HG03460 (cell line): ENCODE data around the gene SERPINE1.
A peak's percentile ranks its signal among the peaks of the same experiment; 100 is the strongest.

Source experiments
- ATAC-seq: cut with Tn5 transposase; IDR thresholded peaks from one replicate; pipeline ENCODE4 v1.9.1; 2021; ENCODE audit not compliant: unreplicated experiment

The SERPINE1 gene

DNA sequence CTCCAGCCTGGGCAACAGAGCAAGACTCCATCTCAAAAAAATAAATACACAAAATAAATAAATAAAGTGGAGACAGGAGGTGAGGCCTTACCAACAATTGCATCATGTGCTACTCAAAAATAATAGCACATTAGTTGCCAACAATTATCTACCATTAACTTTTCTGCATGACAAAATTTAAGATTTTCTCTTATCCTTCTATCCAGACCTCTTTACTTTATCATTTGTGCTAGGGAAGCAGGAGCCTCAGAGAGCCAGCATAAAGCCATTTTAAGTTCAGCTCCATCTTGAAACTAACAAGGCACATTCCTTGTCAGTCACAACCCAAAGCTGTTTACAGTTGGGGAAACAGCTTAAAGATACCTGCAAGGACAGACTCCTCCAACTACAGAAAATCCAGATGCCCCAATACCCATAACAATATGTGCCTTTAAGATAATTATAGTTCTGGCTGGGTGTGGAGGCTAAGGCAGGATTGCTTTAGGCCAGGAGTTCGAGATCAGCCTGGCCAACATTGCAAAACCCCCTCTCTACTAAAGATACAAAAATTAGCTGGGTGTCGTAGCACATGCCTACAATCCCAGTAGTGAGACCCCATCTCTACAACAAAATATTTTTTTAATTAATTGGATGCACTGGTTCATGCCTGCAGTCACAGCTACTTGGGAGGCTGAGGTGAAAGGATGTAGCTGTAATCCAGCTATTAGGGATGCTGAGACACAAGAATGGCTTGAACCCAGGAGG, 25.2 kb downstream of the SERPINE1 start:
- ATAC-seq, result no peak

DNA sequence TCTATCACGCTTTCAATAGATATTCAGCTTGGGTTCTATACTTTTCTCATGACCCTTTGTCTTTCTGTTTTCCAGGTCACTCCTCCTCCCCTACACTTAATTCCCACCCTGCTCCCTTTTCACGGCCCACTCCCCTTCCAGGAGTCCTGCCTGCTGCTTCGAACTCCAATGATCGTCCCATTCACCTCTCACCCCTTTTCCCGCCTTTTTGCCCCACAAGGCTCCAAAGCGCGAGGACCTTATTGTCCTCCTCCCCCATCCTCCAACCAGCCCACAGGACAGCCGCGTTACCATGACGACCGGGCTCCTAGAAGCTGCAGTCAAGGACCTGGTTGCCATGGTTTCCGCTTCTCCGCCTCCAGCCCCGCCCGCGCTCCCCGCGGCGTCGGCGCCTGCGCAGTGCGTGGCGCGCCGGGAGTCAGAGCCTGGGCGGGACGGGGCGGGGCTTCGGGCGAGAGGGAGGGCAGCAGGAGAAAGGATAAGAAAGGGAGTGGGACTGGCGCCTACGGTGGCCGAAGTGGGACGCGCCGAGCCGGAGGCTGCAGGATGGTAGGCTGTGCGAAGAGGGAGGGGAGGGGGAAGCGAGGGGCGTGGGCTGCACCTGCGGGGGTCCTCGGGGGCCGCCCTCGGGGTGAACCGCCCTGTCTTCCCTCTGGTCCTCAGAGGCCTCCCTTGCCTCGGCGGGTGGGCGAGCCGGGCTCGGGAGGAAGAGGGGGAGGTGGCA, 27.2 kb downstream of the SERPINE1 start, which contains the start of gene AP1S1:
Gene AP1S1, plus strand, starts transcription at position 508 of the 724 bp plus-strand sequence. Its CDS starts 39 bp downstream, at position 547.
- ATAC-seq, result peak; percentile 68

DNA sequence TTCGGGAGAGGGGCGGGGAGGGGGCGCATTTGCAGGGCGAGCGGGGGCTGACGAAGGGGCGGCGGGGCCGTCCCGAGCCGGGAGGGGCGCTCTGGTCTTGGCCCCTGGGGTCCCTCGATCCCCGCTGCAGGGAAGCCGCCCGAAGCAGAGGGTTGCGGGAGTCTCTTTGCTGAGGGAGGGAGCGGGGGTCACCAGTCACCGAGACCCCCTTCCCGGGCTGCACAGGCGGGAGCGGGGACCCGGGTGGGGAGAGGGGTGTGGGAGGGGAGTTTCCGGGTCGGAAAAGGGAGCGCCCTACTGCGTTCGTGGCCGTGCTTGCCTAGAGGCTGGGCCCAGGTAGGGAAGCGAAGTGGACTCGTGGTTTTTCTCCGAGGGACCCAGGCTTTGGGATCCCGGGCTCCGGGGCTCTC, 27.8 kb downstream of the SERPINE1 start:
- ATAC-seq, result peak; percentile 11

DNA sequence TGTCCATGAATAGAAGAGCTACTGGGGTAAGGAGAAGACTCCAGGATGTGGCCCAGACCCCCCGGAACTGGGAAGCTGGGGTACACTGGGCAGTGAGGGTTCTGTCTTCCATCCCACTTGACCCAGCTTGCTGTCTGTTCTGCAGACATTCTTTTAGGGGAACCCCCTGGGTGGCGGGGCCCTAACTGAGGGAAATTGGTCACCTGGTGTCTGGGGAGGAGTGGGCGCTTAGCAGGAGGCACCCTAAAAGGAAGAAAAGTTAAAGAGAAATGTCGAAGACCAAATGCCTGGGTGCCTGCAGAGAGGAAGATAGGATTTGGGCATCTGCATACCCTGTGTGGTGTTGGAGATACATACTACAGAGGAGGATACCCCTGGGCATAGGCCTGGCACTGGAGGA, 28.4 kb downstream of the SERPINE1 start:
- no peak for ATAC-seq

DNA sequence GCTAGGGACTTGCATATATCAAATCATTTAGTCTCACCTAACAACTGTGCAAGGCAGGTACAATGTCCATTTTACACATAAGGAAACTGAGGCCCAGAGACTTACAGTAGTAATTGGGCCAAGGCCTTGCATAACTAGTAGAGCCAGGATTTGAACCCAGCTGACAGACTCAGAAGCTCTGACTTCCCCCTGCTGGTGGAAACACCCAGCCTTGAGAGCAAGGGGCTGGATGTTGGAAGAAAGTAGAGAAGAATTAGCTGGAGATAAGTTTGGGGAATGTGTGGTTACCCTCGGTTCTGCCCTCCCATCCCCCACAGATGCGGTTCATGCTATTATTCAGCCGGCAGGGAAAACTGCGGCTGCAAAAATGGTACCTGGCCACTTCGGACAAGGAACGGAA, 29.4 kb downstream of the SERPINE1 start:
- no peak for ATAC-seq

DNA sequence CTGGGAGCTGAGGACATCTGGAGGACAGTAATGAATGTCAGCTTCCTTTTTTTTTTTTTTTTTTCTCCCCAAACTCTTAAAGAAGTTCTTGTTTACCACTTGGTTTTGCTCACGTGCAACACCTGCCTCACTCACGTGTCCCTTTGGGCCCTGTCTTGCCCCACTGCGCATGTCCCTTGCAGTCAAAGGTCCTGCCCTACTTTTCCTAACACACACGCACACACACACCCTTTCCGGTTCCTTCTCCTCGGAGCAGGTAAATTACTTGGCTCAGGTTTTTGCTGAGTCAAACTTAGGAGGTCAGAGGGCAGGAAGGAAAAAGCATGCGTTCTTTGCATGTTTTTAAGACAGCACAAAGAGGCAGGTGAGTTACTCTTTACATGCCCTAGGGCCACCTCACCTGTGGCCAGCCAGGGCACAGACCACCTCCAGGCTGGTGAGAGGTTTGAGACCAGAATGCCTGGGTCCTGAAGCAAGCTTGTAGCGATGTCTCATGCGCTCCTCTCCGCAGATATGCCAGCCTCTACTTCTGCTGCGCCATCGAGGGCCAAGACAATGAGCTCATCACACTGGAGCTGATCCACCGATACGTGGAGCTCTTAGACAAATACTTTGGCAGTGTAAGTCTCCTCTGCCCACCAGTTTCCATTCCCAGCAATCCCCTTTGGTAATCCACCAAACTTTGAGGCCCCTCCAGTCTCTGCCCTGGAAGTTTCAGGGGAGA, 30.1 kb downstream of the SERPINE1 start:
- no peak for ATAC-seq

DNA sequence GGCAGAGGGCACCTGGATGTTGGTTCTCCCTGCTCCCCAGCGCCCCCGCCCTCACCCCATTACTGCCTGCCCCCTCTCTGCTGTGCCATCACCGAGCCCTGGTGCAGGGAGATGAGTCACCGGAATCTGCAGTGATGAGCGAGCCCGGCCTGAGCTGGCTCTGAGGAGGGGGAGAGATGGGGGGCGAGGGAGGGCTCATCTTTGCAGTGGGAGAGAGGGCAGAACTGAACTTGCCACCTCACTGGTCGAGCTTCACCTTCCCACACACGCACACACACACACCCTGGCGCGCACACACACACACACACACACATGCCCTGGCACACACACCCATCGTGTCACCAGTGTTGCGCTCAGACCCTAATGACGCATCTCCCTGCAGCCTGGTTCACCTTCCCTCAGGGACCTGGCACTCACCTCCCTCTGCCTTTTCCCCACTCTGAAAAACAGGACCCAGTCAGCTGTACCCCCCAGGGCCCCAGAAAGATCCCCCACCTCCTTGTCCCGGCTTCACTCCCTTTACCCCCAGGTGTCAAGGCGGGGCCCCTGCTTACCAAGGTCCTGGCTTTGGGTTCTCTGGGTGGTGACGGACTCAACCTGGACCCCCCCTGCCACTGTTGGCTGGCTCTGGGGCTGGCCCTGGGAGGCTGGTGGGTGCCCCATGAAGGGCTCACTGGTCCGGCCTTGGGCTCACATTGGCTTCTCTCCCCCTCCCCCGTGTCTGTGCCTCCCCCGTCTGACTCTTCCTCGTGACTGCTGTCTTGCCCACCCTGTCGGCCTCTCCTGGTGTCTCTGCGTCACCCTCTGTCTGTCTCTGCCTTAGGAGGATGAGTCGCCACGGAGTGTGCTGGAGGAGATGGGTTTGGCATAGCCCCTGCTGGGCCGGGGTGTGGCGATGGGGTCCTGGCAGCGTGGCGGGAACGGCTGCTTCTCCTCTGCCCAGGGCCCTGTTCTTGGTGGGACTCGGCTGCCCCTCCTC, 33.1 kb downstream of the SERPINE1 start:
- no peak for ATAC-seq

DNA sequence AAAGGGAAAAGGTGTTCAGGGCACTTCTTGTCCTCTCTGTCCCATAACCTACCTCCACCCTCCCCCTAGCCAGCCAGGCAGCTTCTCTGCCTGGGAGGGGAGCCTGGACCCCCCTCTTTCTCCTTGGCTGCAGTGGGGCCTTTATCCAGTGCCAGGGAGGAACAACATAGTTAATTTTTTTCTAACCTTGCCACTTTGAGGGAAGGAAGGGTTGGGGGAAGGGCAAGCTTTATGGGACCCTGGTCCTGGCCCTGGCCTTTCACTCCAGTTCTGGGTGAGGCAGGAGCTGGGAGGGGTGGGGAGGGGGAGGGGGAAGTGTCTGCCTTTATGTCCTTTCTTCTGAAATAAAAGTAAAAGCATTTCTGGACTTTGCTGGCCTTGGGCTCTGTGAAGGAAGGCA, 34.0 kb downstream of the SERPINE1 start:
- ATAC-seq, result no peak

DNA sequence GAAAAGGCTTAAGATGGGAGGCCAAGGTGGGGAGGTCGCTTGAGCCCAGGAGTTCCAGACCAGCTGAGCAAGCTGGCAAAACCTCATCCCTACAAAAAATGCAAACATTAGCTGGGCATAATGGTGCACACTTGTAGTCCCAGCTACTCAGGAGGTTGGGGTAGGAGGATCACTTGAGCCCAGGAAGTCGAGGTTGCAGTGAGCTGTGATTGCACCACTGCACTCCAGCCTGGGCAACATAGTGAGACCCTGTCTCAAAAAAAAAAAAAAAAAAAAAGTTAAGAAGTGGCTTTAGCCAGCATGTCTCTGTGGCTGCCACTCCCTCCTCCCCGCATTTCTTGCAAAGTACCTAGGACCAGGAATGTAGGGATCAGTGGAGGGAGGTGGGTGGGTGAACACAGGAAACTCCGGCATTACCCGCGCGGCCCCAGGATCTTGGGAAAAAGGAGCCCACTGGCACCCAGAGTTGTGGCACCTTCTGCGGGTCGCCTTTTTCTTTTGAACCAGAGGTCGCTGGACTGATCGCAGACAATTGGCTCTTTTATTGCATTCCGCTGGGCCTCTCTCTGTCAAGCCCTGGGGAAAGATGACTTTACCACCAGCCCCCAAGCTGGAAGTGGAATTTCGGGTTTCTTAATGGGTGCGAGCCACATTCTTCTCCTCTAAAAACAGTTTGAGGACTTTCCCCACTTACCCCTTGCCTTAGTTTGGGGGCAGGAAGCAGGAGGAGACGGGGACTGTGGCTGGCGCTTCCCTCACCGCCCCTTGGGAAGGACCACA, 35.0 kb downstream of the SERPINE1 start:
- no peak for ATAC-seq

DNA sequence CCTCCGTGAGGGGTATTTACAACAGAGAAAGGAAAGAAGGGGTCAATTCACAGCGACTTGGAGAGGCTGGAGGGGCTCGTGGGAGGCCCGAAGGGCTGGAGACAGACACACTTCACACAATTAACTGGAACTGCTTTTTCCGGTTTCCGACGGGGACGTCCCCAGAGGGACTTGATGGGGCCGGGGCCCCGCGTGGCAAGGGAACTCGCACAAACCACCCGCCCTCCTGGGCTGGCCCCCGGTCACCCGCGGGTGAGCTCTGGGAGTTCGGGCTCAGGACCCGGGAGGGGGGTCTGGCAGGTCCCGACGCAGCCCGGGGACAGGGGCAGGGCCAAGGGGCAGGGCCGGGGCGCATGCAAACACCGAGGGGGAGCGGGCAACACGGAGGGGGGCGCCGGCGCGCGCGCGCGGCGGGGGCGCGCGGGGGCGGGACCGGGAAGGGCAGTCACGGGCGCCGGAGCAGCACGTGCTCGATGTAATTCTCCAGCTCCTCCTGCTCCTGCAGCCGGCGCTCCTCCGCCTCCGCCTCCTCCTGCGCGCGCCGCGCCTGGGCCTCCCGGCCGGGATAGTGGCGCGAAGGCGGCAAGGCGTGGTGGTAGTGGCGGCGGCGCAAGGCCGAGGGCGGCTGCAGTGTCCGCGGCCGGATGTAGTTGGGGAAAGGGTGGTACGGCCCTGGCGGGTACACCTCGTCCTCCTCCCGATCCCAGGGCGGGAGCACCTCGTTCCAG, 35.8 kb downstream of the SERPINE1 start:
- no peak for ATAC-seq

DNA sequence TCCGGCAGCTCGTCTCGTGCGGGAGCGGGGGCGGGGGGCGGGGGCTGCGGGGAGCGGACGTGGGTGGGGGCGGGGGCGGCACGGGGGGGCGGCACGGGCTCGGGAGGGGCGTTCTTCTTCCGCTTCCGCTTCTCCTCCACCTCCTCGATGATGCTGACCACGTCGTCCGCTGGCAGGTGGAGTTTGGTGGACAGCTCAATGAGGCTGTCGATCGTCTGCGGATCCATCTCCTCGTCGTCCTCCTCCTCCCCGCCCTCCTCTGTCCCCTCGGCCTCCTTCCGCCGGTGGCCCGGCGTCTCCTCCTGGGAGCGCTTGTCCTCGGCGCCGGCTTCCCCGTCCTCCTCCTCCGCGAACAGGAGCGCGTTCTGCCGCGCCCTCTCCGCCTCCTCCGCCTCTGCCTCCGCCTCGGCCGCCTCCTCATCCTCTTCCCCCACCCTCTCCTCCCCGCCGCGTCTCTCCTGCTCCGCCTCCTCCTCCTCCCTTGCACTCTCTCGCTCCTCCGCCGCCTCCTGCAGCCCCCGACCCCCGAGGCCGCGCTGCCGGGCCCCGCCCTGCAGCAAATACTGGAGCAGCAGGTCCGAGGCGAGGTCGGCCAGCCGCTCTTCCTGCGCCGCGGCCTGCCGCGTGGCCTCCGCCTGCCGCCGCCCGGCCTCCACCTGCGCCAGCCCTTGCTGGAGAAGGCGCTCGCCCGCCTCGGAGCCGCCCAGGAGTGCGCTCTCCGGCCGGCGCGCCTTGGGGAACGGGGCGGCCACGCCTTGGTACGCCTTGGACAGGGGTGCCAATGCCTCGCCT, 36.6 kb downstream of the SERPINE1 start:
- no peak for ATAC-seq

DNA sequence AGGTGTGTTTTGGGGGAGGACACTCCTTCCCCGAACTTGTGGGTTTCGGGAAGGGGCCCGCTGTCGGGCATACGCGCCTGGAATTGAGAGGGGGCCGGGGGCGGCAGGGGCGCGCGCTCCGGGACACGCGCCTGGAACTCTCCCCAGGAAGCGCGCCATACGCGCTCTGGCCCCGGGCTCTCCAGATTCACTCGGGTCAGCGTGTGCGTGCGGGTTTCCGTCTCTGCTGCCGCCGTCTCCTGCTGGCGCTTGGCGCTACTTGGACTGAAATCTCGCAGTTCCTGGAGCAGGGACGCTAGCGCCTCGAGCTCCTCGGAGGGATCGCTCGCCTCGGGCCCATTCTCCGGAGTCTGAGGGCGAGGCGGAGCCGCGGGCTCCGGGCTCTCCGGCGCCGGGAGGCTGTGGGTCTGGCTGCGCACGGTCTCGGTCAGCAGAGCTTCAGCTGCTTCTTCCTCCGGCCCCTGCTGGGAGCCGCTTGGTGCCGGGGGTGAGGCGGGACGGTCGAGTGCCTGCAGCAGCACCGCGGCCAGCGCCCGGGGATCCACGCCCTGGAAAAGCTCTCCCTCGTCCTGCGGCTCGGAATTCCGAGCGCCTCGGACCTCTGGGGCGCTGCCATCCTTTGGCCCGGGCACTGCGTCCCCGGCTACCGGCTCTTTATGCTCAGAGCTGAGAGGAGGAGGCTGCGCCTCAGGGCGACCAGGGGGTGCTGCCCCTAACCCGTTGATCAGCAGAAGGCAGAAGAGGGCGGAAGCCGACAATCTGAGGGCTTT, 37.4 kb downstream of the SERPINE1 start:
- ATAC-seq, result no peak

DNA sequence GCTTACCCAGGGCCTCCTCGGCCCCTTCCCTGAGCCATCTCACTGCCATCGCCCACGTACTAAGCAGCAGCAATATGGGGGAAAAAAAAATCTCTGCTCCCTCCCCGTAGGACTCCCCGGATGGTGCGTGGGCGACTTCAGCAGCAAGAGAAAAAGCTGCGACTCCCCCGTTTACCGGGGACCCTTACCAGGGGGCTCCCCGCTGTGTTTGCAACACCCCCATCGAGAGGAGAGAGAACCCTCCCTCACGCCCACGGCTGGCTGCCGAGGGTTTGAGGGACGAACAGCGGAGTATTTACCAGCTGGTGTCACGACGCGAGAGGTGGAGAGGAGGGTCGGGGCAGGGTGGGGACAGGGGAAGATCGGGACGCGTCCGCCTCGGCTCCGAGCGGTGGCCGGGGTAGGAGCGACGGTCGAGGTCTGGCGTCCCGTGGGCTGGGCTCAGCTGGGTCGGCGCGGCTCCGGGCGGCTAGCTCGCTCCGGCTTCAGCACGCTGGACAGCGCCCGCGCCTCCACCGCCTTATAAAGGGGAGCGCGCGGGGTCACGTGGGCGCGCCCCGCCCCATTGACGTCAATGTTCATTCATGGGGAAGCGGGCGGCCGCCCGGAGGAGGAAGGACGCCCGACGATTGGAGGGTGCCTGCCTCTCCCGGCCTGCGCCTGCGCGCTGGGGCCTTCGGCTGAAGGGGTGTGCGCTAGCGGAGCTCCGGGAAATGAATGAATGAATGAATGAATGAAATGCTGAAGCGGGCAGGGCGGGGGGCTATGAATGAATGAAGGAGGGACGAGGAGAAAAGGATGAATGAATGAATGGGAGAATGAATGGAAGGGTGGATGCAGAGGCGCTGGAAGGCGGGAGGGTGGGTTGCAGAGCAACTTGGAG, 38.4 kb downstream of the SERPINE1 start, which contains the start of gene VGF:
Gene VGF, minus strand, starts transcription at position 495 of the 883 bp plus-strand sequence. CDS start 726 bp downstream, outside the sequence.
- ATAC-seq, result peak; percentile 51

DNA sequence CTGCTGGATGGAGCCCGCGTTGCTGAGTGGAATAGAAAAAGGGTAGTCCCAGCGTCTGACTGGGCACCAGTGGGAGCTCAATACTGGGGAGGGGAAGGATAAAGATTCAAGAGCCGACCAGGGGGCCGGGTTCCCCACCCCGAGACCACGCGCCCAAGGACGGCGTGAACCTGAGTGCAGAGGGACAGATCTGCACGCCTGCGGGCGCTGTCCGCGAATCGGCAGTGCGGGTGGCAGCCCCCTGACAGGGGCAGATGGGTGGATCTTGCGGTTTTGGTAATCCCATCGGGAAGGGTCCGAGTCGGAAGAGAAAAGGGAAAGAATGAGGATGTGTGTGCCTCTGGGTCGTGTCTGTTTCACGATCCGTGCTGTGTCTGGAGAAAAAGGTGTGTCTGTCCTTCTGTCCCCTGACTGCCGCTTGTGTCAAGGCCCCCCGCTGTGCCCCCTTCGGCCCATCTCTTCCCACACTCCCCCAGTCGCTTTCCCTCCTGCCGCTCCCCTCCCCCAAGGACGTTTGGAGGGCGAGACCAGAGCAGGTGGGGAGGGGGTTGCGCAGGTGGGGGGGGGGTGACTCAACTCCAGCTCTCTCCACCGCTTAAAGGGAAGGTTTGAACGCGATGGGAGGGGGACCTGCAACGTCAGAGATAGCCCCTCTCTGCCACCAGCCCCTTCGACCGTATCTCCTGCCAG, 39.2 kb downstream of the SERPINE1 start:
- ATAC-seq, result no peak

DNA sequence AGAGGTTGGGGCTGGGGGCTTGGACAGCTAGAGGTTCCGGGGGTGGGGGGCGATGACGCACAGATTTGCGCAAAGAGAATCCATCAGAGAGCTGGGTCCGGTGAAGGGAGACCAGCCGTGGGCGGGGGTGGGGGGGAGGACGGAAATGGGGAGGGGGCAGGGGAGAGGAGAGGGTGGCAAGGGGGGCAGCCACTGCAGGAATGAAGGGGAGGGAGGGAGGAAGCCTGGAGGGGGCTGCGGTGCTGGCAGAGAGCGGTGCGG, 39.7 kb downstream of the SERPINE1 start:
- no peak for ATAC-seq
